ENCODE results near the gene FOXK1. TPM values are rescaled to one million over a fixed set of nuclear protein-coding genes. Genes with fewer than 3 reads are reported as not detected.
A peak's percentile ranks its signal among the peaks of the same experiment; 100 is the strongest.

FOXK1 gene
- total and polyA plus RNA-seq, 2 of the 13 experiments (the other 11 are each of a cell fraction or from before 2014, with no cell fraction given) = 4.6 to 8.8 TPM

GRCh38 chr7:4791738-4792536, 109.8 kb downstream of the FOXK1 start:
- intact Hi-C loops (cut with micrococcal nuclease; ENCODE audit: unreplicated experiment) (no loop called here), in situ Hi-C loops (cut with HindIII; ENCODE audit: extremely low pct_ligation_motif_present, low pct_unique_long_range_greater_than_20kb) (loop anchor here (10.0 kb wide), 1 partner anchor 293 kb away; no protein-coding TSS in a partner anchor)
- DNase-seq (ENCODE audit: low spot score) = peak; percentile 23
- Histone ChIP-seq H4K20me1 (ENCODE audit: insufficient read depth, low read length) (no peaks in the 10 kb centered on the region), H3K9ac (ENCODE audit: insufficient read depth, low read depth, low read length) (no peak overlapping the region), H3K4me3 (replicated peaks in 1 of 3; ENCODE audit: insufficient read depth in 1 of 3, low read depth in 2 of 3, low read length in 3 of 3) (no peak overlapping the region), H2AFZ (ENCODE audit: low read length) (no peak overlapping the region), H3K9me3 (ENCODE audit: low read length) (no peaks in the 10 kb centered on the region), H3K4me2 (ENCODE audit: low read depth, low read length) (no peak overlapping the region), H3K27ac (ENCODE audit: extremely low read length, insufficient read depth, low read length) (no peak overlapping the region), H3K27me3 (ENCODE audit: control insufficient read depth in 1 of 2, insufficient read depth in 2 of 2, low read length in 2 of 2) (no peaks in the 10 kb centered on the region), H3K4me1 (ENCODE audit: insufficient read depth, low read length) (peaks cover 9% of the 10 kb centered on the region), H3K79me2 (ENCODE audit: insufficient read depth, low read length) (no peaks in the 10 kb centered on the region), H3K36me3 (replicated peaks in 1 of 2; ENCODE audit: control insufficient read depth in 1 of 2, insufficient read depth in 2 of 2, low read length in 2 of 2) (peaks cover 10% of the 10 kb centered on the region in 2 experiments; a peak in 4 of 5 replicates)
- 81% methylated on average over 33 of the region's 50 CpGs for WGBS (ENCODE audit: low lambda C conversion rate)
- FAIRE-seq = no peak
- no TSS peak for BruUV-seq (replicated peaks)
- ATAC-seq = peak; percentile 69
- ChIA-PET CTCF (ENCODE audit: low intra/inter-chr PET ratio, low total read pairs) (no interaction called here), POLR2A (interaction anchor here (0.6 to 2.7 kb wide), 3 partner anchors 17 to 150 kb away, joined by 3 to 17 read pairs (median 3); partner anchors contain the start of gene AP5Z1)
- TF ChIP-seq ZNF17 (CRISPR knock-in tag; IDR thresholded peaks at IDR 0.05) (no peak), RAD21 (CRISPR knock-in tag; IDR thresholded peaks at IDR 0.05) (0 out of 2 replicates have a peak, but pooled peaks have one; percentile 35), CTCF (CRISPR knock-in tag; IDR thresholded peaks at IDR 0.05) (peak; percentile 68), ZBTB33 (CRISPR knock-in tag; IDR thresholded peaks at IDR 0.05) (peak; percentile 86), ZBTB38 (CRISPR knock-in tag; IDR thresholded peaks at IDR 0.05) (0 out of 2 replicates have a peak, but pooled peaks have one; percentile 3), SP1 (IDR thresholded peaks at IDR 0.05) (no peak), SP1 (CRISPR knock-in tag; IDR thresholded peaks at IDR 0.05) (0 out of 2 replicates have a peak, but pooled peaks have one; percentile 56), PATZ1 (CRISPR knock-in tag; IDR thresholded peaks at IDR 0.05) (peak; percentile 33; the same call in 1 of the 2 replicates), HNRNPK (IDR thresholded peaks at IDR 0.05; ENCODE audit: low read depth, low read length, poor library complexity, severe bottlenecking) (peak; percentile 75), DNMT1 (CRISPR knock-in tag; IDR thresholded peaks at IDR 0.05) (0 out of 2 replicates have a peak, but pooled peaks have one; percentile 29), MTF1 (CRISPR knock-in tag; IDR thresholded peaks at IDR 0.05) (no peak), ZNF589 (CRISPR knock-in tag; conservative IDR thresholded peaks at IDR 0.05) (no peak), ZNF672 (CRISPR knock-in tag; IDR thresholded peaks at IDR 0.05) (no peak), ZNF44 (CRISPR knock-in tag; IDR thresholded peaks at IDR 0.05) (no peak)

Data from HepG2 (cell line).